ENCODE measurements around the gene CAPZA1.

DNA sequence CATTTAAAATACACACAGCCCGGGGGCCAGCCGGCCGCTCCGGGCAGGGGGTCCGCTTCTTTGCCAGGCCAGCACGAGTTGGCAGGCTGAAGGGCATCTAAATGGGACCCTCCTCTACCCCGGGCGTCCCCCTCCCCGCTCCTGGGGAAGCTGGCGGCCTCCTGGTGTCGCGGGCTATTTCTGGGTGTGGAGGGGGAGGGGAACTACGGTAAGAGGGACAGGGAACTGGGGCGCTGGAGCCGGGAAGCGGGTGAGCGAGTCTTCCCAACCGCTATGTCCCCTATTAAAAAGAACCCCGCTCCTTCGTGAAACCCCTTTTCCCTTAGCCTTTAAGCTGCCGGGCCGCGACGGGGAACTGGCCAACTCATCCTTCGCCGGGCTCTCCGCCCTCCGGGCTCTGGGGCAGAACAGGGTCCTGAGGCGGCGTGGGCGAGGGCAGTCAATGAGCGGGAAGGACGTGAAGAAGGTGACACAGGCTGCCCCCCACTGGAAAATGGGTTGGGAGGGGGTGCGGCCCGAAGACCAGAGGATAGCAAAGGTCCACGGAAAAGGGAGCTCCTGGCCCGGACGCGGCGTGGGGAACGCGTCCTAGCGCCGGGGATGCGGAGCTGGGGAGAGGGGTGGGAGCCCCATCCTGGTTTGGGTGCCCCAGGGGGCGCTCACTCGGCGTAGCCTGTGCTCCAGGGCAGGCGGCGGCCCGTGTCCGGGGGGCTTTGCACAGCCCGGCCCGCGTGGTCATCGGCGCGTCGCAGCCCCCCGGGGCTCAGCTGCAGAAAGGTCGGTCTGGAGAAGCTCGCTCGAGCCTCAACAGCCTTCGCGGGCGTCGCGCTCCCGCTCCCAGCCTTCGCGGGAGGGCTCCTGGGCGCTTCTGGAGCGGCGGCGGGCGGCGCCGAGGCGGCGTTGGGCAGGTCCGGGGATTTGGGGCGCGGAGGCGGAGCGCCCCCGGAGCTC is 95.0 kb downstream of the CAPZA1 start:
- no peak for TF ChIP-seq POLR2A (IDR thresholded peaks at IDR 0.05; ENCODE audit: low read length)
- TF ChIP-seq GATA1 (IDR thresholded peaks at IDR 0.05; ENCODE audit: low read depth, low read length), result no peak

Measured in erythroblast (primary cell).